Aorta (tissue), 5 donors: ENCODE data around the gene DAPL1. TPM values are rescaled to one million over a fixed set of nuclear protein-coding genes. Genes with fewer than 3 reads are reported as not detected.
A peak's percentile ranks its signal among the peaks of the same experiment; 100 is the strongest.

Source experiments
- ATAC-seq: fragments of 200-7000 bp; cut with Tn5 transposase; one replicate; pipeline ENCODE4 v1.9.1; 2022; ENCODE audit warnings: moderate library complexity; ENCODE audit not compliant: low FRiP score
- DNase-seq, 2 donors: peaks; one replicate each; pipeline ENCODE4 v3.0.0-alpha.2; 2020
- H3K27ac ChIP-seq, 2 donors: one replicate each; pipeline ENCODE4 v1.5.1; 2013; ENCODE audit warnings: low read length in 2 of 2, mild to moderate bottlenecking in 2 of 2, moderate library complexity in 2 of 2, control low read depth in 1 of 2, inconsistent platforms in 1 of 2, low read depth in 1 of 2
- H3K27me3 ChIP-seq, 2 donors: one replicate each; pipeline ENCODE4 v1.6.1; 2013; ENCODE audit warnings: control low read depth in 1 of 2, low read length in 1 of 2, mild to moderate bottlenecking in 1 of 2, moderate library complexity in 1 of 2; ENCODE audit not compliant: insufficient read depth in 2 of 2, control insufficient read depth in 1 of 2
- H3K36me3 ChIP-seq, 2 donors: one replicate each; pipeline ENCODE4 v1.6.1; 2013; ENCODE audit warnings: control low read depth in 1 of 2, low read length in 1 of 2, mild to moderate bottlenecking in 1 of 2; ENCODE audit not compliant: insufficient read depth in 2 of 2, control insufficient read depth in 1 of 2
- H3K4me1 ChIP-seq, 2 donors: one replicate each; pipeline ENCODE4 v1.6.1; 2013; ENCODE audit warnings: low read length in 2 of 2, control low read depth in 1 of 2, mild to moderate bottlenecking in 1 of 2, moderate library complexity in 1 of 2; ENCODE audit not compliant: insufficient read depth in 2 of 2, control insufficient read depth in 1 of 2
- H3K4me3 ChIP-seq, 2 donors: one replicate each; pipeline ENCODE4 v1.5.1; 2013; ENCODE audit warnings: low read length in 2 of 2, control low read depth in 1 of 2, mild to moderate bottlenecking in 1 of 2
- H3K9me3 ChIP-seq: one replicate; pipeline ENCODE4 v1.6.1; 2013; ENCODE audit warnings: mild to moderate bottlenecking, low read length; ENCODE audit not compliant: control insufficient read depth
- WGBS, 2 donors: extraction: QIAGEN DNeasy Blood & Tissue Kit; methylation state at CpG; one replicate each; pipeline ENCODE4 v1.1.7; 2013; 5-methylcytosine and 5-hydroxymethylcytosine counted together
- intact Hi-C, 2 donors: fragments of 100-400 bp; cut with DNase I; formaldehyde crosslinking; loops; one replicate each; pipeline versions ENCODE4 v1.14.2 to v1.15.0; 2022
- polyA plus RNA-seq, 2 donors: library from polyadenylated mRNA; stranded (reverse); fragments of 200-250 nt; gene quantifications; one replicate each; pipeline ENCODE4 v1.2.3, GENCODE V29; 2013
- total RNA-seq, 2 donors: library from RNA; stranded (reverse); fragmentation: NEBNext Ultra II Directional; extraction: Animal tissue kit (Norgen Biotek cat#: 25700); gene quantifications; one replicate each; pipeline ENCODE4 v1.2.1, GENCODE V29; 2021
- donor health status: healthy with polysubstance abuse.
- donor health status: Bipolar disorder and iron deficiency.
- donor health status: DM: no; HTN: no; CAD: no.
- donor health status: DM: no; HTN: no; CAD: no.
- donor health status: DM: yes; HTN: yes; CAD: no.

DAPL1 gene
- total and polyA plus RNA-seq, 4 donors: 1.1 to 14.5 TPM; not detected in 2

GRCh38 chr2:158818511-158818910 lies 23.4 kb downstream of the DAPL1 start:
- DNase-seq (peak in 1 of 2 donors; percentile 68), ATAC-seq (peak; percentile 63)
- Histone ChIP-seq H3K4me1 (peaks cover 0 to 7% of the 10 kb centered on the region in 2 donors), H3K4me3 (no peak overlapping the region), H3K27ac (no peak overlapping the region), H3K27me3 (no peaks in the 10 kb centered on the region), H3K9me3 (no peaks in the 10 kb centered on the region), H3K36me3 (no peaks in the 10 kb centered on the region)
- intact Hi-C loops: loop anchor here in 1 of 2 donors (5.0 kb wide), 1 partner anchor 41 kb away; no protein-coding TSS in a partner anchor
- WGBS, 2 donors: 4 to 6% methylated on average over 3 of the region's 3 CpGs

DNA sequence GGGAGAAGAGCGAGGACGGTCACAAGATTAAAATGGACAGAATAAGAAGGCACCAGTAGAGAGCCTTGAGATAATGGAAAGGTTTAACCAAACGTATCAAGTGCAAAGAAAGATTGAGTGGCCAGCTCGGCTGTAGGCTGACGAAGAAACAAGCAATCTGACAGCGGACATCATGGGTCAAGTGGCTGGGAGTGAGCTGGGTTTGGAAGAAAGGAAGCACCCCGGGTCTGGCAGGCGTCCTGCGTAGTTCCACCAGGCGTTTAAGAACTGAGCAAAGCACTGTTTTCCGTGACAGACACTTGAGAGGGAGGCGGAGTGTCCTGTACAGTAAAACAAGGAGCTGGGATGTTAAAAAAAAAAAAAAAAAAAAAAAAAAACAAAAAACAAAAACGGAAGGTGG lies 27.1 kb downstream of the DAPL1 start:
- 87 to 88% methylated on average over 13 of the region's 13 CpGs for WGBS, 2 donors
- H3K9me3 ChIP-seq: no peaks in the 10 kb centered on the region
- H3K27ac ChIP-seq: no peak overlapping the region
- H3K4me3 ChIP-seq: no peak overlapping the region
- H3K36me3 ChIP-seq: no peaks in the 10 kb centered on the region
- ATAC-seq: no peak
- intact Hi-C loops: no loop called here
- no peaks in the 10 kb centered on the region for H3K27me3 ChIP-seq
- no peak for DNase-seq
- peaks cover 0 to 1% of the 10 kb centered on the region in 2 donors for H3K4me1 ChIP-seq

- DNase-seq: no peak
- H3K4me3 ChIP-seq: no peak overlapping the region
- no peaks in the 10 kb centered on the region for H3K36me3 ChIP-seq
- intact Hi-C loops: no loop called here
- no peak for ATAC-seq
- H3K27me3 ChIP-seq: no peaks in the 10 kb centered on the region
- WGBS, 2 donors: 69 to 72% methylated on average over 10 of the region's 10 CpGs
- H3K4me1 ChIP-seq: peaks cover 1 to 6% of the 10 kb centered on the region in 2 donors
- no peak overlapping the region for H3K27ac ChIP-seq
- H3K9me3 ChIP-seq: no peaks in the 10 kb centered on the region
These were observed 28.5 kb downstream of the DAPL1 start for GRCh38 chr2:158823486-158824237.

DNA sequence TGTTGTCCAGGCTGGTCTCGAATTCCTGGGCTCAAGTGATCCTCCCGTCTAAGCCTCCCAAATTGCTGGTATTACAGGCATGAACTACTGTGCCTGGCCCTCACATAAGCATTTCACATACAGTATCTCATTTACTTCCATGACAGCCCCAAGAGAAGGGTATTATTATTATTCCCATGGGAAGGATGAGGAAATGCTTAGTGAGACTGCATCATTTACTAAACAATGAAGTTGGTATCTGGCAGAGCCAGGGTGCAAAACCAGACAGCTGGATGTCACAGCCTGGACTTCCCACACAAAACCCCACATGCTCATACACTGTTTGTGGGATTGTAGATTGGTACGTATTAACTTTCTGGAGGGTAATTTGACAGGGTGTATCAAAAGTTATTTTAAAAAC lies 29.9 kb downstream of the DAPL1 start:
- 93% methylated on average over 3 of the region's 3 CpGs for WGBS, 2 donors
- intact Hi-C loops: no loop called here
- H3K9me3 ChIP-seq: no peaks in the 10 kb centered on the region
- DNase-seq (no peak), ATAC-seq (no peak)
- no peaks in the 10 kb centered on the region for H3K27me3 ChIP-seq
- H3K27ac ChIP-seq: no peak overlapping the region
- H3K36me3 ChIP-seq: no peaks in the 10 kb centered on the region
- no peak overlapping the region for H3K4me3 ChIP-seq
- H3K4me1 ChIP-seq: peaks cover 2 to 6% of the 10 kb centered on the region in 2 donors

DNA sequence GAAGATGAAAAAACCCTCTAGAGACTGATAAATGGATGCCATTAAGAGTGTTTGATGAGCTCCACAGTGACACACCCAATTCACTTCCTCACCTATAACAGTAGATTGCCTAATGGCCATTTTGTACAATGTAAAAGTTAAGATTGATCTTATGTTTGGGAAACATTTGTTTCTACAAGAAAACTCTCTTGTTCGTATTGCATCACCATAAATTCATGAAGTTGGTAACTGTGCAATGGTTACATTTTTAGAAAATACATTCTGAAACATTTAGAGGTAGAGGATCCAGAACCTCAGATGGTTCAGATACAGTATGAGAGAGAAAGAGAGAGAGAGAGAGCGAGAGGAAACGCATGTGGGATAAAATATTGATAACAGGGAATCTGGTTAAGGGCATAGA lies 31.8 kb downstream of the DAPL1 start:
- Histone ChIP-seq H3K27me3 (no peaks in the 10 kb centered on the region), H3K36me3 (no peaks in the 10 kb centered on the region), H3K4me1 (peaks cover 2 to 6% of the 10 kb centered on the region in 2 donors), H3K27ac (no peak overlapping the region), H3K4me3 (no peak overlapping the region), H3K9me3 (no peaks in the 10 kb centered on the region)
- WGBS, 2 donors: 97 to 98% methylated on average over 3 of the region's 3 CpGs
- no peak for ATAC-seq
- DNase-seq: no peak
- intact Hi-C loops: no loop called here

- ATAC-seq: peak; percentile 6
- peak overlapping the region; percentile 37 for H3K27ac ChIP-seq
- intact Hi-C loops: no loop called here
These were observed 33.5 kb downstream of the DAPL1 start for GRCh38 chr2:158828378-158829164.

DNA sequence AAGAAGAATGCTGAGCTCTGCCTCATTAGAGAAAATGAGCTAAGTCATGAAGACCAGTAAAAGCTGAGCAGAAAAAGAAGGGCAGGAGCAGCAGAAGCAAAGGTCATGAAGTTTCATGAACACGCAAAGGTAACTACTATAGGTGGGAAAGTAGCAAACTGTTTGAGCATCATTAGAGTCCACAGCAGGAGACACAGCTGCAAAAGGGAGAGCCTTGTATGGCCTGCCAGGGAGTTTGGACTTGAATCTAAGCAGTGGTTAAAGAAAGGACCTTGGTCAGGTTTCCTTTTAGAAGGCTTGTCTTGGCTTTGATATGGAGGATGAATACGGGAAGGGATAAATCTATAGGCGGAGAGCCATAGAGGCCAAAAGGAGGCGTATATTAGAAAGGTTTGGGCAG lies 34.0 kb downstream of the DAPL1 start:
- DNase-seq: no peak
- no peak overlapping the region for H3K4me3 ChIP-seq
- H3K4me1 ChIP-seq: peaks cover 2 to 6% of the 10 kb centered on the region in 2 donors
- peak; percentile 47 for ATAC-seq
- no peaks in the 10 kb centered on the region for H3K27me3 ChIP-seq
- WGBS, 2 donors: 66 to 71% methylated on average over 4 of the region's 4 CpGs
- intact Hi-C loops: no loop called here
- no peaks in the 10 kb centered on the region for H3K36me3 ChIP-seq
- H3K9me3 ChIP-seq: no peaks in the 10 kb centered on the region
- peak overlapping the region; percentile 37 for H3K27ac ChIP-seq

More at GRCh38 chr2:158828378-158829164, 33.5 kb downstream of the DAPL1 start:
- 14 to 23% methylated on average over 4 of the region's 4 CpGs for WGBS, 2 donors
- H3K9me3 ChIP-seq: no peaks in the 10 kb centered on the region
- no peaks in the 10 kb centered on the region for H3K27me3 ChIP-seq
- DNase-seq: no peak
- H3K4me1 ChIP-seq: peaks cover 2 to 6% of the 10 kb centered on the region in 2 donors
- no peaks in the 10 kb centered on the region for H3K36me3 ChIP-seq
- no peak overlapping the region for H3K4me3 ChIP-seq

- Histone ChIP-seq H3K36me3 (no peaks in the 10 kb centered on the region), H3K4me1 (peaks cover 1 to 6% of the 10 kb centered on the region in 2 donors), H3K4me3 (no peak overlapping the region), H3K27ac (no peak overlapping the region), H3K27me3 (no peaks in the 10 kb centered on the region), H3K9me3 (no peaks in the 10 kb centered on the region)
- 62 to 78% methylated on average over 4 of the region's 4 CpGs for whole genome bisulfite sequencing, 2 donors
- ATAC-seq (no peak), DNase-seq (no peak)
- intact Hi-C loops: no loop called here
These were observed 35.1 kb downstream of the DAPL1 start for GRCh38 chr2:158830201-158830600.
